Measurements from ENCODE around the gene CACNG3.

CACNG3 gene

DNA sequence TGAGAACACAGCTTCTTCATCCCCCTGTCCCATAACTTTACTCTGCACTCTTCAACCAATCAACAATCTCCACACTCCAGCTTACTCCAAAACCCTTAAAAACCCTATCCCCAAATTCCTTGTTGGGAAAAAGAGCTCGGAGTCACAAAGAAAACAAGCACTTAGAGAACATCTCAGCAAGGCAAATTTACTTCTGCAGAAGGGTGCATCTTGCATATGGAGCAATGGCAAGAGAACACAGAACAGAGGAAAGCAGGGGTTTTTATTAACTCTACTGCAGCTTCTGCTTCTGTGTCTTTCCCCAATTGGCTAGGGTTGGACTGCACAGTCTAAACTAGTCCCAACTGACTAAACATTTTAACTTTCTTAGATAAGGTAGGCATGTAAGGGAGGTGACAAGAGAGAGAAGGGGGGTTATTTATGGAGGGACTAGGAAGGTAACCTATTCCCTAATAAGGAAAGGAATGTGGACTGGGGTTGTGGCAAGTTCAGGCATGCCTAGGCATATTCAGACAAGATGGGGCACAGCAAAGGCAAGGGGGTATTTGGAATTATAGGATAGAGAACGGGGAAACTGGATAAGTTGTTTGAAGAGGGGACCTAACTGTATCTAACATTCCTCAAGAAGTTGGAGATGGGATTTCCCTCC is 125.5 kb downstream of the CACNG3 start:
- in situ Hi-C loops (cut with HindIII; ENCODE audit: low sequenced_read_pairs), result no loop called here

DNA sequence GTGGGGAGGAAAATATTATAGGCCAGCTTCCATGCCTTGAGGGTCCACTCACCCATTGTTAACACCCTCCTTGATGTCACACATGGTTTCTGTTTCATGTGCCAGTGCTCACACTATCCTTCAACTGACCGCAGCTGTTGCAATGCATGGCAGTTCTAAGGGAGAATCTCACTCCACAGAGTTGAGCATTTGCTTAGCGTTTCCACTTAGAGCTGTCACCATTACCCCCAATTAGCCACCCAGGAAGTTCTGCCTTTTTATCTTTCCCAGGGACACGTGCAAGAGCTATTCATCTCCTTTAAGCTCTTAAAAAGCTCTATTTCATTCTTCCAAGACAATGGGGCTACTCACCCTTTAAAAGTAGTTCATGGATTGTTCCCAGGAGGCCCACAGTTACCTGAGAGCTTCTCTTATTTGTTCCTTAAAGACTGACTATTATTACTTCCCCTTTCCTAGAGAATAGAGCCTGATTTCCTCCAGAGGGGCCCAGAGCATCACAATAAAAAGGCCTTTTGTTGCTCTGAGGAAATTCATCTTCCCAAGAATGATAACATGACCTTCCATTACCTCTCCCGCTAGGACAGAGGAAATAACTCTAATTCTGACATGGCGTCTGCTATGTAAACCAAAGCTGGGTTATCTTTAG is 126.8 kb downstream of the CACNG3 start:
- in situ Hi-C loops (cut with HindIII; ENCODE audit: low sequenced_read_pairs), result no loop called here

DNA sequence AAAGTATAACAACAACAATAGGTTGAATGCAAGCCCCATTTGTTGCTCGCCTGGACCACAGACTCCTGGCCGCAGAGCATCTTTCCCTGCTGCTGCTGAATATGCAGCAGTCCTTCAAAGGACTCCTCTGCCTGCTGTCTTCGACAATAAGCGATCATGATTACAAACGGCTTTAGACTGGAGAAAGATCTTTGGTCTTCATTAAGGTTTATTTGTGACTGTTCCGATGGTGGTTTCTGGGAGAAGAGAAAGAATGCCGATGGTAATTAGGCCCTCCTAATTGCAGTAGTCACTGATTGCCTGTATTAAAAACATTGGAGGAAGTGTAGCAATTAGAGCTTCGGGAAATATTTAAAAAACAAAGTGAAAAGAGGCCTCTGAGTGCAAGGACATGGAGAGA is 138.2 kb downstream of the CACNG3 start:
- in situ Hi-C loops (cut with HindIII; ENCODE audit: low sequenced_read_pairs), result no loop called here

DNA sequence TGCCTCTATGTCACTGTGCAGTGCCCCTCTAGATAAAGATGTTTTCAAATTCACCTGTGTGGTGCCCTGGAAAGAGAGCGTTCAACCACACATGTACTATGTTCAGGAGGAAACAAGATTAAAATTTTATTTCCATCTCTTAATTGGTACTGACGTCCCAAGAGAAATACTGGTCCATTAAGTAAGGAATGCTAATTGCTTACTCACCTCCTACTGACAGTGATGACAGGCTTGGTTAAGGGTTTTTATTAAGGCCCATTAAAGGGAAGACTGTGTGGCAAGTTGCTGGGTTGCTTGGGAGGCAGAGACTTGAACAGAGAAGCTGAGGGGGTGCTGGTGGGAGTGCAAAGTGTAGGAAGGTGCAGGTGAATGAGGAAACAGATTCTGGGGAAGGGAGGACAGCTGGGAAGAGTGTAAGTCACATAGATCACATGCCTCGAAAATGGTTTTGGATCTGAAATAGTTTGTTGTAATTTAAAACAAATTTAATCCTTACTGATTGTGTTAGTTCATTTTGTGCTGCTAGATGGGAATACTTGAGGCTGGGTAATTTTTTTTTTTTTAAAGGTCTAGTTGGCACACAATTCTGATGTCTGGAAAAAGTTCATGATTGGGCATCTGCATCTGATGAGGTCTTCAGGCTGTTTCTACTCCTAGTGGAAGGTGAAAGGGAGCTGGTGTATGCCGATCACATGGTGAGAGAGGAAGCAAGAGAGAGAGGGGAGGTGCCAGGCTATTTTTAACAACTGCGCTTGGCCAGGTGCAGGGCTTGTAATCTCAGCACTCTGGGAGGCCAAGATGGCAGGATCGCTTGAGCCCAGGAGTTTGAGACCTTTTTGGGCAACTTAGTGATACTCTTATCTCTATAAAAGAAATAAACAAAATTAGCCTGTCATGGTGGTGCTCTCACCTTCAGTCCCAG is 140.5 kb downstream of the CACNG3 start:
- in situ Hi-C loops (cut with HindIII; ENCODE audit: low sequenced_read_pairs), result no loop called here

DNA sequence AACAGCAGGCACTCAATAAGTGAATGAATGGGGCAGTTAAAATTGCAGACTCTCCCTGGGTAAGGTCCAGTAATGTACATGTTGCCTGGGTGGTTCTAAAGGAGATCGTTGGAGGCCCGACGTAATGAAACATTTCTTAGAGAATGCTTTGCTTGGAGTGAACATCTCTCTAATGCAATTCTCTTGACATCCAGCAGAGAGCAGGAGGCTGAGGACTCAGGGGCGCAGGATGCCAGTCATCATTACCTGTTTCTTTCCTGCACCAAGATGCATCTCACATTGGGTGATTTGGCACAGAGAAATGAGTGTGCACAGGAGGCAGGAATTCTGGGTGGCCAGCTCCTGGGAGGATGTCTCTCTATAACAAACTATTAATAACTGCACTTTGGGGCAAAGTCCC is 152.9 kb downstream of the CACNG3 start:
- in situ Hi-C loops (cut with HindIII; ENCODE audit: low sequenced_read_pairs), result no loop called here

Measured in DLD1 (cell line).